IPS-18a (cell line): ENCODE measurements around the gene MARK3.

Experiments used
- H3K27ac ChIP-seq: one replicate; pipeline ENCODE4 v1.5.1; 2013; ENCODE audit warnings: low read length
- H3K27me3 ChIP-seq: one replicate; pipeline ENCODE4 v1.6.1; 2013; ENCODE audit warnings: mild to moderate bottlenecking, low read length; ENCODE audit not compliant: control insufficient read depth, insufficient read depth
- H3K36me3 ChIP-seq: one replicate; pipeline ENCODE4 v1.6.1; 2013; ENCODE audit warnings: low read depth, low read length; ENCODE audit not compliant: control insufficient read depth
- H3K4me1 ChIP-seq: one replicate; pipeline ENCODE4 v1.6.1; 2013; ENCODE audit warnings: low read depth, low read length; ENCODE audit not compliant: control insufficient read depth
- H3K4me3 ChIP-seq: one replicate; pipeline ENCODE4 v1.5.1; 2013; ENCODE audit warnings: low read length
- H3K9ac ChIP-seq: one replicate; pipeline ENCODE4 v1.6.1; 2013; ENCODE audit warnings: mild to moderate bottlenecking, low read length, moderate library complexity
- H3K9me3 ChIP-seq: one replicate; pipeline ENCODE4 v1.6.1; 2013; ENCODE audit warnings: low read depth, low read length; ENCODE audit not compliant: control insufficient read depth

MARK3 gene

GRCh38 chr14:103480595-103480994 lies 95.4 kb downstream of the MARK3 start:
- no peak overlapping the region for H3K9ac ChIP-seq

GRCh38 chr14:103483600-103483999 lies 98.4 kb downstream of the MARK3 start:
- Histone ChIP-seq H3K36me3 (peaks cover 42% of the 10 kb centered on the region), H3K4me1 (no peaks in the 10 kb centered on the region), H3K4me3 (no peak overlapping the region), H3K9me3 (no peaks in the 10 kb centered on the region), H3K9ac (no peak overlapping the region), H3K27ac (no peak overlapping the region), H3K27me3 (no peaks in the 10 kb centered on the region)

More at GRCh38 chr14:103480595-103480994, 95.4 kb downstream of the MARK3 start:
- Histone ChIP-seq H3K27ac (no peak overlapping the region), H3K9me3 (no peaks in the 10 kb centered on the region), H3K27me3 (no peaks in the 10 kb centered on the region), H3K36me3 (peaks cover 59% of the 10 kb centered on the region), H3K4me1 (no peaks in the 10 kb centered on the region), H3K4me3 (no peak overlapping the region)

DNA sequence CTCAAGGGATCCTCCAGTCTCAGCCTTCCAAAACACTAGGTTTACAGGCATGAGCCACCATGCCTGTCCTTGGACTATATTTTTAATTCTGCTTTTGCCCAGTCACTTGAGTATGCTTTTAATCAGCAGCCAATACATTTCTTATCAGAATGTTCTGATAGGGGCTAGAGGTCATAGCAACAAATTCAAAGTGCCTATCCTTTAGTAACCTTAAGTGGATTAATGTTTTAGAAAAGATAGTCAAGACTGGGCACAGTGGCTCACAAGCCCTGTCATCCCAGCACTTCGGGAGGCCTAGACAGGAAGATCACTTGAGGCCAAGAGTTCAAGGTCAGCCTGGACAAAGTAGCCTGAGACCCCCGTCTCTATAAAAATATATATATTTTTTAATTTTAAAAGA lies 100.3 kb downstream of the MARK3 start:
- Histone ChIP-seq H3K4me1 (no peaks in the 10 kb centered on the region), H3K9ac (no peak overlapping the region), H3K9me3 (no peaks in the 10 kb centered on the region), H3K27me3 (no peaks in the 10 kb centered on the region), H3K27ac (no peak overlapping the region), H3K4me3 (no peak overlapping the region), H3K36me3 (peaks cover 39% of the 10 kb centered on the region)

GRCh38 chr14:103488071-103488470 lies 102.9 kb downstream of the MARK3 start:
- Histone ChIP-seq H3K9ac (no peak overlapping the region), H3K27me3 (no peaks in the 10 kb centered on the region), H3K36me3 (peaks cover 36% of the 10 kb centered on the region), H3K4me3 (no peak overlapping the region), H3K9me3 (no peaks in the 10 kb centered on the region), H3K4me1 (no peaks in the 10 kb centered on the region), H3K27ac (no peak overlapping the region)

DNA sequence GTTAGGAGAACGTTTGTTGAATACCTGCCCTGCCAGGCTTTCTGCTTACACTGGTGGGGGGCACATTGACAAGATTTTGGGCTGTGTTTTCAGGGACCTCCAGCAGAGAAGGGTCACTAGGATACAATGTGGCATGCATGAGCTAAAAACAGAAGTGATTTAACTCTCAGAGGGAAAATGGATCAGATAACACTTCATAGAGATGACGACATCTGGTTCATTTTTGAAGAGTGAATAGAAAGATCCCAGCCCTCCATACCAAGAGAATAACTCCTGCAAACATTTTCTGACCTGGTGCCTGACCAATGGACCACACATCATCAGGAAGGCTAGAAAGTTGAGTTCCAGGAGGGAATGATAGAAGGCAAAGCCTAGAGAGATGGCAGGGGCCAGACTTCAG lies 103.7 kb downstream of the MARK3 start:
- no peaks in the 10 kb centered on the region for H3K9me3 ChIP-seq
- no peaks in the 10 kb centered on the region for H3K27me3 ChIP-seq
- peaks cover 36% of the 10 kb centered on the region for H3K36me3 ChIP-seq
- no peak overlapping the region for H3K27ac ChIP-seq
- no peaks in the 10 kb centered on the region for H3K4me1 ChIP-seq
- no peak overlapping the region for H3K4me3 ChIP-seq
- H3K9ac ChIP-seq, result no peak overlapping the region

GRCh38 chr14:103489621-103490020 lies 104.4 kb downstream of the MARK3 start:
- peaks cover 36% of the 10 kb centered on the region for H3K36me3 ChIP-seq
- no peak overlapping the region for H3K9ac ChIP-seq
- no peaks in the 10 kb centered on the region for H3K27me3 ChIP-seq
- no peak overlapping the region for H3K27ac ChIP-seq
- H3K9me3 ChIP-seq, result no peaks in the 10 kb centered on the region
- no peak overlapping the region for H3K4me3 ChIP-seq
- H3K4me1 ChIP-seq, result no peaks in the 10 kb centered on the region

GRCh38 chr14:103491691-103492090 lies 106.5 kb downstream of the MARK3 start:
- Histone ChIP-seq H3K4me3 (no peak overlapping the region), H3K27ac (no peak overlapping the region), H3K27me3 (no peaks in the 10 kb centered on the region), H3K9me3 (no peaks in the 10 kb centered on the region), H3K9ac (no peak overlapping the region), H3K36me3 (peaks cover 46% of the 10 kb centered on the region), H3K4me1 (no peaks in the 10 kb centered on the region)

GRCh38 chr14:103492156-103492925 lies 107.1 kb downstream of the MARK3 start:
- Histone ChIP-seq H3K4me1 (no peaks in the 10 kb centered on the region), H3K27ac (no peak overlapping the region), H3K36me3 (peaks cover 49% of the 10 kb centered on the region), H3K27me3 (no peaks in the 10 kb centered on the region), H3K9me3 (no peaks in the 10 kb centered on the region), H3K9ac (no peak overlapping the region), H3K4me3 (no peak overlapping the region)

GRCh38 chr14:103495854-103496253 lies 110.6 kb downstream of the MARK3 start:
- Histone ChIP-seq H3K27me3 (no peaks in the 10 kb centered on the region), H3K27ac (no peak overlapping the region), H3K4me3 (no peak overlapping the region), H3K4me1 (no peaks in the 10 kb centered on the region), H3K9ac (no peak overlapping the region), H3K36me3 (peaks cover 42% of the 10 kb centered on the region), H3K9me3 (no peaks in the 10 kb centered on the region)

GRCh38 chr14:103496776-103497175 lies 111.6 kb downstream of the MARK3 start:
- Histone ChIP-seq H3K9ac (no peak overlapping the region), H3K36me3 (peaks cover 38% of the 10 kb centered on the region), H3K4me3 (no peak overlapping the region), H3K4me1 (no peaks in the 10 kb centered on the region), H3K27me3 (no peaks in the 10 kb centered on the region), H3K27ac (no peak overlapping the region), H3K9me3 (no peaks in the 10 kb centered on the region)

DNA sequence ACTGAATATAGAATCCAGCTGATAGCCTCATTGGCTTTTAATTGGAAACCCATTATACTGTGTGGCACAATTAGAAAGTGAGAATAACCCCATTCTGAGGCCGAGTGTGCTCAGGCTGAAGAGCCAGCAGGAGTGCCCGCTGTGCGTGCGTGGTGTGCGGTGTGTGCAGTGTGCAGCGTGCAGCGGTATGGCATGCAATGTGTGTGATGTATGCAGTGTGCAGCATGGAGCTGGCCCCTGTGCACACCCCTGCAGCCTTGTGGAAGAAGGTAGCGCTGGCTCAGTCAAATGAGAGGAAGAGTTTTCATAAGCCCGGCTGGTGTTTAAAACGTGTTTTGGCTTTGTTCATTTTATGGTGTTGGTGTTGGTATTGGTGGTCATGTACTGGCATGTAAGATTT lies 114.5 kb downstream of the MARK3 start:
- no peaks in the 10 kb centered on the region for H3K27me3 ChIP-seq
- no peak overlapping the region for H3K9ac ChIP-seq
- no peak overlapping the region for H3K27ac ChIP-seq
- H3K4me3 ChIP-seq, result no peak overlapping the region
- H3K4me1 ChIP-seq, result no peaks in the 10 kb centered on the region
- H3K36me3 ChIP-seq, result peaks cover 54% of the 10 kb centered on the region
- no peaks in the 10 kb centered on the region for H3K9me3 ChIP-seq
